Measurements from ENCODE around the gene CYYR1. TPM values are rescaled to one million over a fixed set of nuclear protein-coding genes. Genes with fewer than 3 reads are reported as not detected.

Gene CYYR1
- total RNA-seq, 1 experiment from 2014 or later: 0.12 TPM

GRCh38 chr21:26422706-26423105 lies 150.4 kb downstream of the CYYR1 start (continued):
- TF ChIP-seq CTCF (IDR thresholded peaks at IDR 0.05 in 2 of 3, conservative IDR thresholded peaks at IDR 0.05 in 1 of 3; ENCODE audit: borderline replicate concordance in 1 of 3, insufficient read depth in 1 of 3, low read depth in 2 of 3, low read length in 2 of 3): no peak
- no peak for TF ChIP-seq FOSL1 (IDR thresholded peaks at IDR 0.05; ENCODE audit: low read depth)
- no peak for TF ChIP-seq CBX3 (IDR thresholded peaks at IDR 0.05; ENCODE audit: low read depth)
- TF ChIP-seq SRF (IDR thresholded peaks at IDR 0.05; ENCODE audit: low read depth): no peak
- TF ChIP-seq YY1 (IDR thresholded peaks at IDR 0.05; ENCODE audit: extremely low read depth, insufficient replicate concordance, low read depth, low read length): no peak
- no peak for TF ChIP-seq CEBPB (IDR thresholded peaks at IDR 0.05; ENCODE audit: low read depth)

- Histone ChIP-seq H3K9me2 (ENCODE audit: insufficient read depth) (no peaks in the 10 kb centered on the region), H3K9ac (ENCODE audit: low read length) (no peak overlapping the region), H3K4me2 (ENCODE audit: low read length) (no peak overlapping the region), H3K36me3 (ENCODE audit: control insufficient read depth in 1 of 2, insufficient read depth in 2 of 2, low read length in 2 of 2) (no peaks in the 10 kb centered on the region), H3K9me3 (ENCODE audit: control insufficient read depth in 1 of 2, insufficient read depth in 1 of 2, low read depth in 1 of 2, low read length in 2 of 2) (no peaks in the 10 kb centered on the region), H3K27ac (ENCODE audit: low read depth, low read length) (no peak overlapping the region), H2AFZ (ENCODE audit: low read depth, low read length, poor library complexity, severe bottlenecking) (no peak overlapping the region), H3K4me1 (ENCODE audit: control insufficient read depth in 1 of 2, insufficient read depth in 2 of 2, low read length in 2 of 2) (no peaks in the 10 kb centered on the region), H3K4me3 (replicated peaks in 1 of 2; ENCODE audit: low read depth in 1 of 2, low read length in 2 of 2) (no peak overlapping the region), H4K20me1 (ENCODE audit: insufficient read depth) (no peaks in the 10 kb centered on the region), H3K79me2 (ENCODE audit: insufficient read depth, low read length) (no peaks in the 10 kb centered on the region), H3K27me3 (ENCODE audit: insufficient read depth, low read length) (no peaks in the 10 kb centered on the region)
- DNase-seq (ENCODE audit: low read depth, low spot score): no peak
- no TSS peak for BruUV-seq (replicated peaks)
- no peak for TF ChIP-seq MAX (IDR thresholded peaks at IDR 0.05)
- TF ChIP-seq ZFX (IDR thresholded peaks at IDR 0.05): no peak
- TF ChIP-seq TCF7L2 (IDR thresholded peaks at IDR 0.05; ENCODE audit: borderline replicate concordance, extremely low read depth, insufficient read depth, insufficient read length): no peak
- no peak for TF ChIP-seq EGR1 (IDR thresholded peaks at IDR 0.05; ENCODE audit: low read depth)
- TF ChIP-seq EZH2 (IDR thresholded peaks at IDR 0.05): no peak
- no peak for TF ChIP-seq POLR2AphosphoS5 (IDR thresholded peaks at IDR 0.05; ENCODE audit: low read depth, low read length)
- no peak for TF ChIP-seq SIN3A (IDR thresholded peaks at IDR 0.05; ENCODE audit: low read depth)
- TF ChIP-seq SP1 (IDR thresholded peaks at IDR 0.05; ENCODE audit: low read depth): no peak
- TF ChIP-seq CTCF (IDR thresholded peaks at IDR 0.05 in 2 of 3, conservative IDR thresholded peaks at IDR 0.05 in 1 of 3; ENCODE audit: borderline replicate concordance in 1 of 3, insufficient read depth in 1 of 3, low read depth in 2 of 3, low read length in 2 of 3): no peak
- TF ChIP-seq ZNF274 (IDR thresholded peaks at IDR 0.05; ENCODE audit: low read depth, low read length): no peak
- ChIA-PET CTCF (no interaction called here), RAD21 (ENCODE audit: low non-redundant PET in 1 of 2, low total read pairs in 2 of 2, uncharacterized antibody in 2 of 2, unreplicated experiment in 2 of 2) (no interaction called here), POLR2A (no interaction called here)
- intact Hi-C loops (cut with micrococcal nuclease): no loop called here
- no peak for ATAC-seq
Measured at GRCh38 chr21:26422138-26422537, 150.9 kb downstream of the CYYR1 start.
